Measurements from ENCODE around the gene MVP.
A peak's percentile ranks its signal among the peaks of the same experiment; 100 is the strongest.

The MVP gene

DNA sequence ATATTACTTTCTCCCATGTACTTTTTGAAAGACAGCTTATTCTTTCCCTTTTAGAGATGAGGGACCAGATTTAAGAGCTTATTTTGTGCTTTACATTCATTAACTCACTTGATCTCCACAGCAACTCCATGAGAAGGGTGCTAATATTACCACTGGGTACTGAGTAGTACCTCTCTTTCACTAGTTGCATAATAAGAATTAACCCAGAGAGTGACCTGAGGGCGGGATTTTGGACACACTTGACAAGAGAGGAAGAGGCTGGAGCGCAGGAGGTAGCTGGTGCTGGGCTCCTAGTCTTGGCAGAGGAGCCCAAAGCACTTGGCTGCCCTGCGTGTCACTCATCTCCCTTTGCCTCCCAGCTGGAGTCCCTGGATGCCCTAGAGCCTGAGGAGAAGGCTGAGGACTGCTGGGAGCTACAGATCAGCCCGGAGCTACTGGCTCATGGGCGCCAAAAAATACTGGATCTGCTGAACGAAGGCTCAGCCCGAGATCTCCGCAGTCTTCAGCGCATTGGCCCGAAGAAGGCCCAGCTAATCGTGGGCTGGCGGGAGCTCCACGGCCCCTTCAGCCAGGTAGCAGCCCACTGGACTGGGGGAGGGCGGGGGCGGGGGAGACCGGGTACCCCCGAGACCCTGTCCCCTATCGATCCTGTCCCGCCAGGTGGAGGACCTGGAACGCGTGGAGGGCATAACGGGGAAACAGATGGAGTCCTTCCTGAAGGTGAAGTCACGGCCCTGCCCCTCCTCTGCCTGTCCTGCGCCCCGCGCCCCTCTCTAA is 15.6 kb upstream of the MVP start:
- DNase-seq, result peak; percentile 77

DNA sequence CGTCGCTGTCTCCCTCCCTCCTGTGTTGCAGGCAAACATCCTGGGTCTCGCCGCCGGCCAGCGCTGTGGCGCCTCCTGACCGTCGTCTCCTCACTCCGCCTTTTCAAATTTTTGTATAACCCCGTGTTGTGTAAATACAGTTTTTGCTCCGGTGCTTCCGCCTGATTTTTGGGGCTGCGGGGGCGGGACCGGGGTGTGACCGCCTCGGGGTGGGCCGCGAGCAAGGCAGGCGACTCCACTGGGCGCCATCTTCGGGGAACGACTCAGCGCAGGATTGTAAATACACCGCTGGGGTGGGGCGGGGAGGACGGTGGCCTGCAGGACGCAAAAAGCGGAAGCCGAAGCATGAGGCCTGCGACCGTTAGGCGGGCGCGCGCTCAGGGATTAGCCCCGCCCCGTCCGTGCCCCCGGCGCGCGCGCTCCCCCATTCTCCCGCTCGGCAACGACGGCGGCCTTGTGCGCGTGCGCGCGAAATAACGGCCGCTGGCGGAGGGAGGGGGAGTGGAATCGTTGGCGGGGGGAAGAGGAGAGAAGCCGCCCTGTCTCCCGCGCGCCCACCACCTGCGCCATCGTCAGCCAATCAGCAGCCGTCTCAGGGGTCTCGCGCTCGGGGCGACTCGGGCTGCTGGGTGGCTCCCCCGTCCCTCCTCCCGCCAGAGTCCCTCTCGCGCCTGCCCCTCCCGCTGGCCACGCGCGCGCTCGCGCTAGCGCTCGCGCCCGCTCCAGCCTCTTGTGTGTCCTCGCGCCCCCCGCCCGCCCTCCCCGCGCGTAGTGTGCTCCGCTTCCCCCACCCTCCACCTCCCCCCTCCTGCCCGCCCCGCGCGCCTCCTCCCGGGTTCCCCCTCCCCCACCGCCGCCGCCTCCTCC is 14.8 kb upstream of the MVP start:
- DNase-seq, result peak; percentile 100

DNA sequence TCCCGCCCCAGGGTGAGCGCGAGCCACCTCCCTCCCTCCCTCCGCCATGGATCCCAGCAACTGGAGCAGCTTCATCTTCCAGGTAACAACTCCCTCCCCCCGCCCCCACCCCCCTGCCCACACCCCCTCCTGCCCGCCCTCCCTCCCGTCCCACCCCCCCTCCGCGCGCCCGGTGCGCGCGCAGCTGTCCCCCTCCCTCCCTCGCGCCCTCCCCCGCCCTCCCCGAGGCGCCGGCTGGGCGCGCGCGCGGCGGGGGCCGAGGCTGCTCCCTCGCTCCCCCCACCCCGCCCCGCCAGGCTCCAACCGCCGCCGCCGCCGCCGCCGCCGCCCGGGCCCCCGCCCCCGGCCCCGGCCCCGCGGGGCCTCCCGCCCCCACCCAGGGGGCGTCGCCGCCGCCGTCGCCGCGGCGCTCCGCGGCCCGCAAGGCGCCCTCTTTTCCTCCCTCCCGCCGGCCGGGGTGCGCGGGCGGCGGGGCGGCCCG is 14.1 kb upstream of the MVP start, which contains the start of gene MAZ:
MAZ (plus strand) TSS at position 431 of the 481 bp plus-strand sequence. CDS start 173 bp downstream, outside the sequence.
- no peak for DNase-seq

DNA sequence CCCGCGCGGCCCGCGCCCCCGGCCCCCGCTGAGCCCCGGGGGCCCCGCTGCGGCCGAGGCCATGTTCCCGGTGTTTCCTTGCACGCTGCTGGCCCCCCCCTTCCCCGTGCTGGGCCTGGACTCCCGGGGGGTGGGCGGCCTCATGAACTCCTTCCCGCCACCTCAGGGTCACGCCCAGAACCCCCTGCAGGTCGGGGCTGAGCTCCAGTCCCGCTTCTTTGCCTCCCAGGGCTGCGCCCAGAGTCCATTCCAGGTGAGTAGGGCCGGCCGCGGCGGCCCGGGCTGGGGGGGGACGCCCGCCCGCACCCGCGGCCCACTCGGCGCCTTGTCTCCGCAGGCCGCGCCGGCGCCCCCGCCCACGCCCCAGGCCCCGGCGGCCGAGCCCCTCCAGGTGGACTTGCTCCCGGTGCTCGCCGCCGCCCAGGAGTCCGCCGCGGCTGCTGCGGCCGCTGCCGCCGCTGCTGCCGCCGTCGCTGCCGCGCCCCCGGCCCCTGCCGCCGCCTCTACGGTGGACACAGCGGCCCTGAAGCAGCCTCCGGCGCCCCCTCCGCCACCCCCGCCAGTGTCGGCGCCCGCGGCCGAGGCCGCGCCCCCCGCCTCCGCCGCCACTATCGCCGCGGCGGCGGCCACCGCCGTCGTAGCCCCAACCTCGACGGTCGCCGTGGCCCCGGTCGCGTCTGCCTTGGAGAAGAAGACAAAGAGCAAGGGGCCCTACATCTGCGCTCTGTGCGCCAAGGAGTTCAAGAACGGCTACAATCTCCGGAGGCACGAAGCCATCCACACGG is 13.4 kb upstream of the MVP start:
- peak; percentile 99 for DNase-seq

DNA sequence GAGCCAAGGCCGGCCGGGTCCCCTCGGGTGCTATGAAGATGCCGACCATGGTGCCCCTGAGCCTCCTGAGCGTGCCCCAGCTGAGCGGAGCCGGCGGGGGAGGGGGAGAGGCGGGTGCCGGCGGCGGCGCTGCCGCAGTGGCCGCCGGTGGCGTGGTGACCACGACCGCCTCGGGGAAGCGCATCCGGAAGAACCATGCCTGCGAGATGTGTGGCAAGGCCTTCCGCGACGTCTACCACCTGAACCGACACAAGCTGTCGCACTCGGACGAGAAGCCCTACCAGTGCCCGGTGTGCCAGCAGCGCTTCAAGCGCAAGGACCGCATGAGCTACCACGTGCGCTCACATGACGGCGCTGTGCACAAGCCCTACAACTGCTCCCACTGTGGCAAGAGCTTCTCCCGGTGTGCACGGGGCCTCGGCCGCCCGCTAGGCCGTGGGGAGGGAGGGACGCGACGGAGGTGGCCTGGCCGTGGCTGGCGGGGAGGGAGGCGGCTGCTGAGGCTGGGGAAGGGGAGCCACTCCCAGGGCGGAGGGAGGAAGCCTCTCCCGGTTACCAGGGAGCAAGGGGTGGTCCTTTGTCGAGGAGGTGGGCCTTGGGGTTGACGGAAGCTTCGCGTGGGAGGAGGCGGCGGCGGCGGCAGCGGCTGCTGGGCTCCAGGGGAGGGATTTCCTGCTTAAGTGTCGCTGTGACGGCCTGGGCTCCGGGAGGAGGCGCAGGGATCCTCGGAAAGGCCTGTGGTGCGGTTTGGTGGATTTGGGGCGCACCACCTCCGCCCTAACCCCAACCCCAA is 12.6 kb upstream of the MVP start:
- peak; percentile 96 for DNase-seq

DNA sequence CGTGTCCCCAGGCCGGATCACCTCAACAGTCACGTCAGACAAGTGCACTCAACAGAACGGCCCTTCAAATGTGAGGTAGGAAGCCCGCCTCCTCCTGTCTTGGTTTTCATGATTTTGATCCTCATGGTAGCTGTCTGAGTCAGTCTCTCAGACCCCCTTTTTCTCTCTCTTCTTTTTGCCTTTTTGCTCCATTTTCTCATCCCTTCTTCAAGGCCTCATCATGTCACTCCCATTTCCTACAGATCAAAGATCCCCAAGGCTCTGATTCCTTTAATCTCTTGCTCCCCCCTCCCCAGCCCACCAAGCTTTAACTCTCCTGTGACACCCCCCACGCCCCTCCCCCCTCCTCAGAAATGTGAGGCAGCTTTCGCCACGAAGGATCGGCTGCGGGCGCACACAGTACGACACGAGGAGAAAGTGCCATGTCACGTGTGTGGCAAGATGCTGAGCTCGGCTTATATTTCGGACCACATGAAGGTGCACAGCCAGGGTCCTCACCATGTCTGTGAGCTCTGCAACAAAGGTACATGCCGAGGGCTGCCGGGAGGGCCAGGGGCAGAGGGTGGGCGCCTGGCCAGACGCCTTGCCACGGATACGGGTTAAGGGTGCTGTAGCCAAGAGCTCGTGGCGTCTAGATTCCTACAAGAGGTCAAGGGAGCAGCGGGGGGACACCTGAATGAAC is 11.9 kb upstream of the MVP start:
- DNase-seq, result no peak

DNA sequence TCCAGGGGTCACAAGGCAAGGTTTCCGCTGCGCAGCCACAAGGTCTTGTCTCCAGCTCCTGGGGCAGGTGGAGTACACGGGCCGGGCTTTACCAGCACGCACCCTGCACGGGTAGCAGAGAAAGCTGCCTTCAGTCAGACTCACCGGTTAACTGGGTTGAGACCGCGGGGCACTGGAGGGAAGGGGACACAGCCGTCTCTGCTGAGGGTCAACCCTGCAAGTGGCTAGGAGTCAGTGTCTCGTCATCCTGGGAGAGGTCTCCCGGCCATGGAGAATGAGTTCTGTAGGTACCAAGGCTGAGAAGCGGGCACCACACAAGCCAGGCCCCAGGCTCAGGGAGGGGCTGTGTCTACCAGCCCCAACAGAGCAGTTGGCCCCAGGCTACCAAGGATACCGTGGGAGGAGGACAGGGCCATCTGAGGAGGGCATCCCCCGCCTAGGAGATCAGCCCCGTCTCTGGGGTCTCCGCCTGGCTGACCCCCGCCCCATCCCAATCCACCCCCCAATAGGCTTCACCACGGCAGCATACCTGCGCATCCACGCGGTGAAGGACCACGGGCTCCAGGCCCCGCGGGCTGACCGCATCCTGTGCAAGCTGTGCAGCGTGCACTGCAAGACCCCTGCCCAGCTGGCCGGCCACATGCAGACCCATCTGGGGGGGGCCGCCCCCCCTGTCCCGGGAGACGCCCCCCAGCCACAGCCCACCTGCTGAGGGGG is 11.1 kb upstream of the MVP start:
- no peak for DNase-seq

DNA sequence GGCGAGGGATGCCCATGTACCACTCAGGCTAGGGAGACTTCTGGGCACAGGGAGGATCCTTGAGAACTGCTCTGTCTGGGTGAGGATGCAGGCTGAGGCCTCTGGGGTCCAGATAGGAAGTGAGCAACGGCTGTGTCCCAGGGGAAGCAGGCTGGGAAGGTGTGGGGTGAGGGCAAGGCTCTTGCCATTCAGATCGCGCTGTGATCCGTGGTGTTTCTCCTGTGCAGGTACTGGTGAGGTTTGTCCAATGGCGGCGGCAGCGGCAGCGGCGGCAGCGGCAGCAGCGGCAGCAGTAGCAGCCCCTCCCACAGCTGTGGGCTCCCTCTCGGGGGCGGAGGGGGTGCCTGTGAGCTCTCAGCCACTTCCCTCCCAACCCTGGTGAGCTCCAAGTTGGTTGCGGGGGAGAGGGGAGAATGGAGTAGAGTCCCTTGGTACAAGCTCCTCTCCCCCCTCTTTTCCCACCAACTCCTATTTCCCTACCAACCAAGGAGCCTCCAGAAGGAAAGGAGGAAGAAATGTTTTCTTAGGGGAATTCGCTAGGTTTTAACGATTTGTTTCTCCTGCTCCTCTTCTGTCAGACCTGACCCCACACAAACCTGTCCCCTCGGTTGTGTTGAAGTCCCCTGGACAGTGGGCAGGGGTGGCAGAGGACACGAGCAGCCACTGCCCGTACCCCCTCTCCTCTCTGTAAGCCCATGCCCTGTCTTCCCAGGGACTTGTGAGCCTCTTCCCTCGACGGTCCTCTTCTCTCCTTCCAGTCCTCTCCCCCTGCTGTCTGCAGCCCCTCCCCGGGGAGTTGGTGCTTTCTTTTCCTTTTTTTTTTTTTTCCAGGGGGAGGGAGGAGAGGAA is 10.2 kb upstream of the MVP start:
- DNase-seq, result no peak

DNA sequence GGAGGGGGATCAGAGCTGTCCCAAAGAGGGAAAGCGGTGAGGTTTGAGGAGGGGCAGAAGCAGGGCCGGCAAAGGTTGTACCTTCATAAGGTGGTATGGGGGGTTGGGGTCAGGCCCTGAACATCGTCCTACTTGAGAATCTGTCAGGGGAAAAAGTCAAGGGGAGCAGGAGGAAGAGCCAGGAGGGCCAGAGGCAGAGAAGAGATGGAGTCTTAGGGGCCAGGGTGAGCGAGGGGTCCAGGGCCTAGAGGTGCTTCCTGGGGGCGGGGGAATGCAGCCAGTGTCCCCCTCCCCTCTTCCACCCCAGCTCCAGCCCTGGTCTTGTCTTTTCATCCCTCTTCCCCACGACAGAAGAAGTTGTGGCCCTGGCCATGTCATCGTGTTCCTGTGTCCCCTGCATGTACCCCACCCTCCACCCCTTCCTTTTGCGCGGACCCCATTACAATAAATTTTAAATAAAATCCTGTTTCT is 9.5 kb upstream of the MVP start:
- DNase-seq, result no peak

DNA sequence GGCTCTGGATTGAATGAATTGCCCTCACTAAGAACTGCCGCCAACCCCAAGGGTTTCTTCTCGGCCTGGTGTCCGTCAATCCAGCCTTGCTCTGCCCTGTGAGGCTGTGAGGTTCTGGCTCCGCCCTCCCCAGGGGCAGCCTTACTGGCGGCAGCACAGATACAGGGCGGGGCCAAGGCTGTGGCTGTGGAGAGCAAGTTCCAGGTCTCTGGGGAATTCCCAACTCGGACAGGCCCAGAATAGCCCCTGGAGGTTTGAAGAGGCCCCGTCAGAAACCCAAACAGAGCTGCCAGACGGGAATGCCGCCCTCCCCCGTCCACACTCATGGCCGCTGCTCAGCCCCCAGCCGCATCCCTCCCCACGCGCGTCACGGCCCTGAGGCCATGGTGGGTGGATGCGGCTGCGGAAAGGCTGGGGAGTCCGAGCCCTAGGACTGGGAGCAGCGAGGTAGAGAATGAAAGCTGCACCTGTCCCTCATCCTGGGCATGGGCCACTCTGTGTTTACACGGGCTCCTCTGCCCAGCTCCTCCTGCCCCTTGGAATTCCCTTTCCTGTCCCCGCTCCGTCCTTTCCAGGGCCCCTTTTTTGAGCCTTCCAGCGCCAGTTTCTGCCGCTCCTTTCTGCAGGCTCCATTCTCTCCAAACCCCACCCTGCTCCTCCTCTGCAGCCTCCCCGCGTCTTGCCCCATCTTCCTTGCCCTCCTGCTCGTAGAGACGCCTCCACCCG is 8.9 kb upstream of the MVP start:
- DNase-seq, result peak; percentile 93

DNA sequence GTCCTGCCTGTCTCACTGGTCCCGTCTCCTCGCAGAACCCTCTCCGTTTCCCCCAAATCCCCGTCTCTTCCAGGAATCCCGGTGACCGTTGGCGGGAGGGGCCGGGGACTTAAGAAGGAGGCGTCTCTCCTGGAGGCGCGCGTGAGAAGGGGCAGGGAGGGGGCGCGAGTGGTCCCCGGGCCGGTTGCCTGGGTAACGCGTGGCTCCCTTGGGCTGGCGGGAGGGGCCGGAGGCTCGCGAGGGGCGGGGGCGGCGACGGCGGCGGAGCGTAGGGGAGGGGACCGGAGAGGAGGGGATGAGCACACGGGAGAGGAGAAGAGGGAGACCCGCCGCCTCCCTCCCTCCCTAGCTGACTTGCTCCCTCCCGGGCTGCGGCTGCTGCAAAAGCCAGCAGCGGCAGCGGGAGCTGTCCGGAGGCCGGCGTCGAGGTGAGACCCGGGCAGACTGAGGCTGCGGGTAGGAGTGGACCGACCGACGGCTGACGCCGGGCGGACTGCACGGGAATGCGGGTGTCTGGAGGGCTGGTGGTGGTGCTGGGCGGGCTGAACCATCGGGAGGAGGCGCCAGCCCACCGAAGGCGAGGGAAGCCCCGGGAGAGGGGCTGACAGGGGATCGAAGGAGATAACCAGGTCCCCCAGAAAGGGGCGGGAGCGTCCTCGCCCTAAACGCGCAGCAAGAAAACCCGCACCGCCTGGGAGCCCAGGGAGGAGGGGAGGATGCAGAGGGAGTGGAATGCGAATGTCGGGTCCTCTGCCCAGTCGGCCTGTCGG is 8.2 kb upstream of the MVP start, which contains the start of gene PRRT2:
PRRT2 (plus strand) TSS at position 298 of the 770 bp plus-strand sequence. CDS start 862 bp downstream, outside the sequence.
- peak; percentile 80 for DNase-seq

DNA sequence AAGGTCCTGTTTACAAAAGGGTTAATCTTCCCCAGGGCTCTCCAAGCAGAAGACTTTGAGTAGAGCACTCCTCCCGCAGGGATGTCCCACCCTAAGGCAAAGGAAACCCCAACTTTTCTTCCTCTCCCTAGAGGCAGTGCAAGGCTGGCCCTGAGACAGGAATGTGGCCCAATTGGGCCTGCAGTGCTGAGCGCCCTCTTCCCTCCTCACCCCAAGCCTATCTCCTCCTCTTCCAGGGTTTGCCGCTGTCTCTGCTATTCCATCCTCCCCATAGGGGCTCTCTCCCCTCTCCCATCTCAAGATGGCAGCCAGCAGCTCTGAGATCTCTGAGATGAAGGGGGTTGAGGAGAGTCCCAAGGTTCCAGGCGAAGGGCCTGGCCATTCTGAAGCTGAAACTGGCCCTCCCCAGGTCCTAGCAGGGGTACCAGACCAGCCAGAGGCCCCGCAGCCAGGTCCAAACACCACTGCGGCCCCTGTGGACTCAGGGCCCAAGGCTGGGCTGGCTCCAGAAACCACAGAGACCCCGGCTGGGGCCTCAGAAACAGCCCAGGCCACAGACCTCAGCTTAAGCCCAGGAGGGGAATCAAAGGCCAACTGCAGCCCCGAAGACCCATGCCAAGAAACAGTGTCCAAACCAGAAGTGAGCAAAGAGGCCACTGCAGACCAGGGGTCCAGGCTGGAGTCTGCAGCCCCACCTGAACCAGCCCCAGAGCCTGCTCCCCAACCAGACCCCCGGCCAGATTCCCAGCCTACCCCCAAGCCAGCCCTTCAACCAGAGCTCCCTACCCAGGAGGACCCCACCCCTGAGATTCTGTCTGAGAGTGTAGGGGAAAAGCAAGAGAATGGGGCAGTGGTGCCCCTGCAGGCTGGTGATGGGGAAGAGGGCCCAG is 7.3 kb upstream of the MVP start:
- no peak for DNase-seq

DNA sequence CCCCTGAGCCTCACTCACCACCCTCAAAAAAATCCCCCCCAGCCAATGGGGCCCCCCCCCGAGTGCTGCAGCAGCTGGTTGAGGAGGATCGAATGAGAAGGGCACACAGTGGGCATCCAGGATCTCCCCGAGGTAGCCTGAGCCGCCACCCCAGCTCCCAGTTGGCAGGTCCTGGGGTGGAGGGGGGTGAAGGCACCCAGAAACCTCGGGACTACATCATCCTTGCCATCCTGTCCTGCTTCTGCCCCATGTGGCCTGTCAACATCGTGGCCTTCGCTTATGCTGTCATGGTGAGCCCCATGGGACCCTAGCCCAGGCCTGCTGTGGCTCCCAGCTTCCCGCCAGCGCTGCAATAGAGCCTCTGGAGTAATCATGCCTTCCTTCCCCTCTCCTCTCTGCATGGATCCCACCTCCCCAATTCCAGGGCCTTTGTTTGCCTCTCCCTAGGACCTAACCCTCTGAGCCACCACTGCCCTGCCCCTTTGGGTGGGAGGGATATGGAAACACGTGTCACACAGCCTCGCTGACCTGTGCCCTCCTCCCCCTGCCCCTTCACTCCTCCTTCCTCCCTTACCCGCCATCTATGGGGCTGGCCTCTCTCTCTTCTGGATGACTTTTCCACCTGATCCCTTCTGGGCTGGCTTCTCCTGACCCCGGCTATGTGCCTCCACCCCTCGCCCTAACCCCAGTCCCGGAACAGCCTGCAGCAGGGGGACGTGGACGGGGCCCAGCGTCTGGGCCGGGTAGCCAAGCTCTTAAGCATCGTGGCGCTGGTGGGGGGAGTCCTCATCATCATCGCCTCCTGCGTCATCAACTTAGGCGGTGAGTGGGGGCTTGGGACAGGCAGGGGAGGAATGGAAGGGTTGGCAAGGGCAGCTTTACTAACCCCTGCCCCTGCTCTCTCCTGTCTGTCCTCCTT is 6.4 kb upstream of the MVP start:
- no peak for DNase-seq

DNA sequence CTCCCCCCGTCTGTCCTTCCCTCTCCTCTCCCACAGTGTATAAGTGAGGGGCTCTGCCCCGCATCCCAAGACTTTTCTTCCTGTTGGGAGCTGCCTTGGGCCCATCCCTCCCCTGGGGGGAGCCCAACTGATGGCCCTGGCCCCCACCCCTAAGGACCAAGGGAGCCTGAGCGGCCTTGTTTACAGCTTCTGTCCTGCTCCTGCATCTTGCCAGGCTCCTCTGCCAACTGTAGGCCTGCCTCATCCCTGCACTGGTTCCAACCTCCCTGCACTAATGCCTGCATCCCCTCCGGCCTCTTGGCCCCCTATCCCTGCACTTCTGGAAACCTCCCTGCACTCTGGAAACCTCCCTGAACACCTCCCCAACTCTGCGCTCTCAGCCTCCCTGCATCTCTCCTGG is 5.7 kb upstream of the MVP start:
- DNase-seq, result no peak

DNA sequence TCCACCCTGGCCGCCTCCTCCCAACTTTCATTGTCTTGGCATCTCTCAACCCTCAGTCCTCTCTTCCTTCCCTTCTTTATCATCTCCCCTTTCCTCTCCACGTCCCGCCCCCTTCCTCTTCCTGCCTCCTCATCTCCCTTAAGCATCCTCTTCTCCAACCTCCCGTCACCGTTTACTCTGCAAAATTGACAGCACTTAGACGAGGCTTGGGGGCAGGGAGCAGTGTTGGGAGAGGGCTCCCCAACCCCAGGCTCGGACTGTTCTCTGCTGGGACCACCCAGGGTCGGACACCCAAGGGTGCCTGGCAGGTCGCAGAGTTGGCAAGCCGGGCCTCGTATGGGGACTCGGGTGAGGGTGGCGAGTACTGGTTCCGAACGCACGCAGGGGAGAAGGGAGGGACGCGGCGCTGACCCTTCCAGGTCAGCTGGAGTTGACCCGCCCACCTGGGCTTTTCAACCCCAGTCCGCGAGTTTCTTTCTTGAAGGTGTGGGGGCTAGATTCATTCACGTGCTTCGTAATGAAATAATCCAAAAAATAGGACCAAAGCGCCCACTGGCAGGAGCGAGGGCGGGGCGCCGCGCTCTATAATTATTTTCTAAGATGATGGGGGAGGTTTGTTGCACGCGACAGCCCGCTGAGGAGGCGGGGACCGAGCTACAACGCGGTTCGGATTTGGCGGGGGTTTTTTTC is 5.1 kb upstream of the MVP start:
- DNase-seq, result peak; percentile 86
